Activated T-helper 1 cell treated with Interleukin-2 at 50 U/mL for 16 hours (primary cell): Measurements from ENCODE around the gene NRM.
"Not testable (repeated sequence)": the region's sequence is repeated elsewhere in the genome, so short reads cannot be mapped to it uniquely, and the experiment has no call there.

Experiments used
- DNase-seq: peaks from one replicate; pipeline ENCODE4 v3.0.0-alpha.2; 2020; ENCODE audit warnings: low read depth

NRM gene

GRCh38 chr6:30687659-30688431 is 2.9 kb downstream of the NRM start:
- DNase-seq, result no peak

GRCh38 chr6:30686908-30687658 is 3.7 kb downstream of the NRM start:
- DNase-seq, result peak; percentile 59

GRCh38 chr6:30686009-30686907 is 4.5 kb downstream of the NRM start, which contains the start of gene PPP1R18:
PPP1R18 (minus strand) TSS chr6:30686645; CDS start chr6:30686018, 627 bp downstream.
- peak; percentile 73 for DNase-seq

GRCh38 chr6:30685157-30686008 is 5.4 kb downstream of the NRM start:
- no peak for DNase-seq

- DNase-seq, result peak; percentile 34
Observed at GRCh38 chr6:30684386-30685156, 6.2 kb downstream of the NRM start.

GRCh38 chr6:30683980-30684338 is 6.8 kb downstream of the NRM start:
- DNase-seq, result no peak

GRCh38 chr6:30683183-30683979 is 7.4 kb downstream of the NRM start:
- DNase-seq, result no peak

GRCh38 chr6:30682143-30683117 is 8.4 kb downstream of the NRM start:
- peak; percentile 89 for DNase-seq

- no peak for DNase-seq
Observed at GRCh38 chr6:30681766-30682142, 9.0 kb downstream of the NRM start.

- no peak for DNase-seq
Observed at GRCh38 chr6:30679765-30680535, 10.8 kb downstream of the NRM start.

GRCh38 chr6:30678964-30679726 is 11.6 kb downstream of the NRM start:
- peak; percentile 88 for DNase-seq

- no peak for DNase-seq
Observed at GRCh38 chr6:30676660-30677285, 14.0 kb downstream of the NRM start.

GRCh38 chr6:30672445-30673253 is 18.1 kb downstream of the NRM start, which contains the start of gene DHX16:
DHX16 (minus strand) TSS chr6:30673006; CDS start chr6:30672841, 165 bp downstream.
- peak; percentile 81 for DNase-seq

GRCh38 chr6:30670760-30671527 is 19.8 kb downstream of the NRM start:
- DNase-seq, result no peak

- DNase-seq, result not testable (repeated sequence)
Observed at GRCh38 chr6:30666300-30666699, 24.5 kb downstream of the NRM start.
